ENCODE results near the gene ATP8B4. TPM values are rescaled to one million over a fixed set of nuclear protein-coding genes. Genes with fewer than 3 reads are reported as not detected.

The ATP8B4 gene
- total RNA-seq, 2 experiments from 2014 or later: 69.2 to 98.3 TPM

- Mint-ChIP-seq H3K36me3 (peaks cover 76% of the 10 kb centered on the region), H3K27me3 (no peaks in the 10 kb centered on the region), H3K27ac (no peak overlapping the region), H3K4me3 (no peak overlapping the region), H3K9me3 (ENCODE audit: low read depth) (peaks cover 3% of the 10 kb centered on the region), H3K4me1 (no peaks in the 10 kb centered on the region)
- ATAC-seq (no peak), DNase-seq (no peak)
- CTCF ChIA-PET: no interaction called here
These were observed 203.2 kb downstream of the ATP8B4 start for GRCh38 chr15:49915822-49916221.

GRCh38 chr15:49908933-49909295 is 210.1 kb downstream of the ATP8B4 start:
- H3K27me3 Mint-ChIP-seq: no peaks in the 10 kb centered on the region

GRCh38 chr15:49908236-49908932 is 210.6 kb downstream of the ATP8B4 start:
- no peak for DNase-seq
- CTCF ChIA-PET: no interaction called here
- no peak for ATAC-seq
- Mint-ChIP-seq H3K27ac (no peak overlapping the region), H3K4me3 (no peak overlapping the region), H3K27me3 (no peaks in the 10 kb centered on the region), H3K4me1 (peaks cover 8% of the 10 kb centered on the region), H3K9me3 (ENCODE audit: low read depth) (peaks cover 9% of the 10 kb centered on the region), H3K36me3 (peaks cover 76% of the 10 kb centered on the region)

More at GRCh38 chr15:49908933-49909295, 210.1 kb downstream of the ATP8B4 start:
- DNase-seq: no peak
- Mint-ChIP-seq H3K4me3 (no peak overlapping the region), H3K4me1 (peaks cover 8% of the 10 kb centered on the region), H3K36me3 (peaks cover 79% of the 10 kb centered on the region), H3K27ac (no peak overlapping the region), H3K9me3 (ENCODE audit: low read depth) (peaks cover 9% of the 10 kb centered on the region)
- CTCF ChIA-PET: no interaction called here
- ATAC-seq: no peak

DNA sequence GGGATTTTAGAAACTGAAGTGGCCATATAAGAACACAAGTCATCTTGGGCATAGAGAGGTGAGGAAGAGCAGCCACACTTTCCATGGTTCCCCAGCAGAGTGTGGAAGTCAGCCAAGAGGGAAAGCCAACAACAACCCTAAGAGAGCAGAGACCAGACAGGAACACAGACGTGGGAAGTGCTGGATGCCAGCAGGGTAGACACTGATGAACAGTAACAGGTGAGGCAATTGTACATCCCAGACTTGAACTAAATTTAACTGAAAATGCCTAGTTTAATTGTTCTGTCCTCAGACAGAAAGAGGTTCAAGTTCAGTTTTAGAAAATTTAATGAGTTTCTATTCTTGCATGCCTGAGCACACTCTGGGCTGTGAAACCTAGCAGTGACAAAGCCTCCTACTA is 212.1 kb downstream of the ATP8B4 start:
- DNase-seq (no peak), ATAC-seq (no peak)
- H3K27ac Mint-ChIP-seq: no peak overlapping the region
- CTCF ChIA-PET: no interaction called here
- H3K4me3 Mint-ChIP-seq: no peak overlapping the region
- H3K27me3 Mint-ChIP-seq: no peaks in the 10 kb centered on the region
- H3K36me3 Mint-ChIP-seq: peaks cover 65% of the 10 kb centered on the region
- H3K4me1 Mint-ChIP-seq: peaks cover 8% of the 10 kb centered on the region
- peaks cover 9% of the 10 kb centered on the region for H3K9me3 Mint-ChIP-seq (ENCODE audit: low read depth)

- peaks cover 8% of the 10 kb centered on the region for H3K4me1 Mint-ChIP-seq
- no peaks in the 10 kb centered on the region for H3K27me3 Mint-ChIP-seq
- CTCF ChIA-PET: interaction anchor here (0.9 kb wide), 1 partner anchor 28 kb away, joined by 3 read pairs; no protein-coding TSS in a partner anchor
- H3K36me3 Mint-ChIP-seq: peaks cover 60% of the 10 kb centered on the region
- H3K9me3 Mint-ChIP-seq (ENCODE audit: low read depth): peaks cover 2% of the 10 kb centered on the region
- no peak overlapping the region for H3K27ac Mint-ChIP-seq
- H3K4me3 Mint-ChIP-seq: no peak overlapping the region
- DNase-seq: no peak
- ATAC-seq: no peak
These were observed 213.8 kb downstream of the ATP8B4 start for GRCh38 chr15:49905221-49905620.

DNA sequence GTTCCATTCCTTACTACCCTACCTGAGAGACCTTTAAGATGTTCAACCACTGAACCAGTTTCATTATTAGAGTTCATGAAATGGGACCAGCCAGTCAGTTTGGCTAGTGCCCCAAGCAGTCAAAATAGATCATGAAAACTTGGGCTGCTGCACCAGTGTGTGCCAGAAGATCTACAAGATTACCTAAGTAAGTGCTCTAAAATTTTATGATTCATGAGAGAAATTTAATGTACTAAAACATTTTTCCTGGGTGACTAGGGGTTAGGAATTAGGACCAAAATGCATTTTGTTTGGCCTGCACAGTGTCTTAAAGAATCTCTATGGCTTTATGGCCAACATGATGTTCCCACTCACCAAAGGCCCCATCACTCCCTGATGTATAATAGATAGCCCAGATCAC is 214.7 kb downstream of the ATP8B4 start:
- no peak for ATAC-seq
- no peaks in the 10 kb centered on the region for H3K27me3 Mint-ChIP-seq
- no peak for DNase-seq
- peaks cover 8% of the 10 kb centered on the region for H3K4me1 Mint-ChIP-seq
- no peaks in the 10 kb centered on the region for H3K9me3 Mint-ChIP-seq (ENCODE audit: low read depth)
- no peak overlapping the region for H3K4me3 Mint-ChIP-seq
- H3K36me3 Mint-ChIP-seq: peaks cover 58% of the 10 kb centered on the region
- CTCF ChIA-PET: no interaction called here
- H3K27ac Mint-ChIP-seq: no peak overlapping the region

DNA sequence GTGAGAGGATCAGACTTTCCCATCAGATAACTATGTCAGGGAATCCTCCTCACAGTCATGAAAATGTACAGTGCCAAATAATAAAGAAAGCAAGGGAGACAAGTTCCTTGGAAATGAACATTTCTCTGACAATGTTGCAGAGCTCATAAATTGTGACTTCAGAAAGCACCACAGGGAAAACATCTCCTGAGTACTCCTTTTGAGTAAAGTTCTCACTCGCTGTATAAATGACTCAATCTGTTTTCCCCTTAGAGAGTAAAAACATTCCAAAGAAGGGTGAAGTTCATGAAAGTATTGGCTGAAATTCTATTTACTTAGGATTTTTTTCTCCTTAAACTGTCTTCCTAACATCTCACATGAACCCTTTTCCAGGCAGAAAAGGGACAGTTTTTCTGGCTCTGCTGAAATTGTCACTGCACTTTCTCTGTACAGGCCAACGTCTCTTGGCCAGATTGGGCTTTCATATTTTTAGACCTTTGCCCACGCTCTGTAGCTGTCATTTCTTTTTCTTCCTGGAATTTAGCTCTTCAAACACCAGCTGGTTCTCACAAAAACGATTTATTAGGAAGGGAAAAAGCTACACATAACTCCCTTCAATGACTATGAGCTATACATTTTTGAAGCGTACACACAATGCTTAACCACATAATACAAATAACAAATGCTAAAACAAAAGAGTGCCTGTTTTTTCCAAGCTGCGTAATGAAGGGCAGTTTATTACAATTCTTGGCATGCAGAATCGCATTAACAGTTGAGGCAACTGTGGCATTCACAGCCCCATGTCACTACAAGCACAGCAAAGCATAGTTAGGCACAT is 216.1 kb downstream of the ATP8B4 start:
- H3K27ac Mint-ChIP-seq: no peak overlapping the region
- no peaks in the 10 kb centered on the region for H3K27me3 Mint-ChIP-seq
- H3K36me3 Mint-ChIP-seq: peaks cover 56% of the 10 kb centered on the region
- CTCF ChIA-PET: no interaction called here
- H3K4me1 Mint-ChIP-seq: peaks cover 9% of the 10 kb centered on the region
- no peaks in the 10 kb centered on the region for H3K9me3 Mint-ChIP-seq (ENCODE audit: low read depth)
- DNase-seq (no peak), ATAC-seq (no peak)
- no peak overlapping the region for H3K4me3 Mint-ChIP-seq

DNA sequence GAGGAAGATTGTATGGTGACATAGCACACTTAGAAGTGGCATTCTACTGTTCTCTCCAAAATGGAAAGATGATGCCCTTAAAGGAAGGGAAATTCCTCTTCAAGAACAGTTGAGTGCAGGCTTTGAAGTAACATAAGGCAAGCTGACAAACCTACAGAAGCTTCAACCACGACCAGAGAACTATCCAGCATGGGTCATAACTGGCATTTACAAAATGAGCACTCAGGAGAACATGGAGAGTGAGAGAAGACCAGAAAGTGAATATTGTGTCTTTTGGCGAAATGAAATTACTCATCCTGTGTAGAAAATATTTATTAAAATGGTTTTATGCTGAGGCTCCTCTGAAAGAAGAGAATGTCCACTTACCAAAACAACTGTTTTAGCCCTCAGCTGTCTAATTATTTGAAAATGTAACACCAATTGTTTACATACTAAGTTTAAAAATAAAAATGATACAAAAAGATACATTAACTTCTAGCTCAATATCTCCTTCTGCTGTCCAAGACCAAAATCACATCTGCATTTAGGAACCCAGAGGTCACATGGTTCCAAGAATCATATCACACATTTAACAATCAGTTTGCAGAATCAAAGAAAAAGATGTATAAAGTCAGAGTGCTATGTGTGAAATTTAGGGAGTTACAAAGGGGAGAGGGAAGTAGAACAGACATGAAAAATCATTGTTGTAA is 216.9 kb downstream of the ATP8B4 start:
- Mint-ChIP-seq H3K36me3 (peaks cover 59% of the 10 kb centered on the region), H3K27ac (no peak overlapping the region), H3K9me3 (ENCODE audit: low read depth) (no peaks in the 10 kb centered on the region), H3K4me3 (no peak overlapping the region), H3K4me1 (peaks cover 9% of the 10 kb centered on the region), H3K27me3 (no peaks in the 10 kb centered on the region)
- CTCF ChIA-PET: interaction anchor here (0.5 to 1.3 kb wide), 2 partner anchors 10 to 822 kb away, joined by 3 read pairs; no protein-coding TSS in a partner anchor
- DNase-seq (no peak), ATAC-seq (no peak)

DNA sequence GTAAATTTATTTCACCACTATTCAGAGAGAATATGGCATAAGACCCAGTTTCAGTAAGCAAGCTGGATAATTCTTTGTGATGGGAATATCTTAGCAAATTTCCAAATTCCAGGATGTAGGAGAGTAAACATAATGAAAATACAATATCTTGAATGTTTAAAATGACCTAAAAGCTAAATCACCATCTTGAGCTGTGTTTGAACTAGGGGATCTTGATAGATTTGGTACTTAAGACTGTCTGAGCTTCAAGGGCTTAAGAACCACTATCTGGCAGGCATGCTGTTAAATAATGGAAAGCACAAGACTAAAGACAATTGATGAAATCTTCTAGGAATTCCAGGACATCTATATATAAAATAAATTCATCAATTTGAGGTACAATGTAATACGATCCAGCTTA is 217.7 kb downstream of the ATP8B4 start:
- DNase-seq (no peak), ATAC-seq (no peak)
- H3K4me1 Mint-ChIP-seq: peaks cover 9% of the 10 kb centered on the region
- H3K27me3 Mint-ChIP-seq: no peaks in the 10 kb centered on the region
- H3K36me3 Mint-ChIP-seq: peaks cover 57% of the 10 kb centered on the region
- CTCF ChIA-PET: interaction anchor here (0.5 to 1.3 kb wide), 2 partner anchors 9 to 823 kb away, joined by 3 read pairs; no protein-coding TSS in a partner anchor
- no peak overlapping the region for H3K27ac Mint-ChIP-seq
- H3K4me3 Mint-ChIP-seq: no peak overlapping the region
- H3K9me3 Mint-ChIP-seq (ENCODE audit: low read depth): no peaks in the 10 kb centered on the region

DNA sequence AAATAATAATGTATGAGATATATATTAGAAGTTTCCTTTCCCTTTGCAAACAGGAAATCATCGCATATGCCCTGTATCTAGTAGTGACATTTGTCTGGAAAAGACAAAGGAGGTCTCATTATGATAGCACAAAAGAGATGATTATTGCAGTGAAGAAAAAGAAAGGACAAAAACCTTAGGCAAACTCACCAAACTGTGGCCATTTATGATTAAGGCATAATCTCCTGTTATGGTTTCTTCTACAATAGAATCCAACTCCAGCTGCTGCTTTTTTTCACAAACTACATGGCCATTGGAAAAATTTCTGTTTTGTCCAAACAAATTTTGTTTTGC is 218.2 kb downstream of the ATP8B4 start:
- H3K9me3 Mint-ChIP-seq (ENCODE audit: low read depth): no peaks in the 10 kb centered on the region
- DNase-seq (no peak), ATAC-seq (no peak)
- H3K27ac Mint-ChIP-seq: no peak overlapping the region
- H3K4me3 Mint-ChIP-seq: no peak overlapping the region
- peaks cover 59% of the 10 kb centered on the region for H3K36me3 Mint-ChIP-seq
- CTCF ChIA-PET: no interaction called here
- H3K27me3 Mint-ChIP-seq: no peaks in the 10 kb centered on the region
- H3K4me1 Mint-ChIP-seq: peaks cover 9% of the 10 kb centered on the region

GRCh38 chr15:49900006-49900902 is 218.8 kb downstream of the ATP8B4 start:
- H3K9me3 Mint-ChIP-seq (ENCODE audit: low read depth): no peaks in the 10 kb centered on the region
- ATAC-seq: no peak
- no peak overlapping the region for H3K27ac Mint-ChIP-seq
- CTCF ChIA-PET: no interaction called here
- no peak overlapping the region for H3K4me3 Mint-ChIP-seq
- H3K4me1 Mint-ChIP-seq: peaks cover 9% of the 10 kb centered on the region
- DNase-seq: no peak
- no peaks in the 10 kb centered on the region for H3K27me3 Mint-ChIP-seq
- peaks cover 63% of the 10 kb centered on the region for H3K36me3 Mint-ChIP-seq

- Mint-ChIP-seq H3K27ac (peak overlapping the region; percentile 17), H3K9me3 (ENCODE audit: low read depth) (no peaks in the 10 kb centered on the region)
- CTCF ChIA-PET: interaction anchor here (1.0 kb wide), 1 partner anchor 22 kb away, joined by 3 read pairs; no protein-coding TSS in a partner anchor
These were observed 220.3 kb downstream of the ATP8B4 start for GRCh38 chr15:49898575-49899283.

More at GRCh38 chr15:49898575-49899283, 220.3 kb downstream of the ATP8B4 start:
- Mint-ChIP-seq H3K4me3 (no peak overlapping the region), H3K4me1 (peaks cover 9% of the 10 kb centered on the region), H3K36me3 (peaks cover 57% of the 10 kb centered on the region), H3K27me3 (no peaks in the 10 kb centered on the region)
- no peak for DNase-seq
- no peak for ATAC-seq

Measured in activated CD8-positive, alpha-beta memory T cell treated with anti-CD3 and anti-CD28 coated beads, Interleukin-2, amount 10 ng/mL, durations not matched to agents 7 days and 5 days (primary cell).